ENCODE measurements around the gene SARNP.

- TF ChIP-seq CTCF (IDR thresholded peaks at IDR 0.05; ENCODE audit: low read depth, low read length, missing input control) (no peak), YY1 (IDR thresholded peaks at IDR 0.05) (no peak)
Observed at GRCh38 chr12:55850893-55851292, 33.4 kb upstream of the SARNP start.
